Psoas muscle (tissue), 8 donors: Measurements from ENCODE around the gene HLA-A. TPM values are rescaled to one million over a fixed set of nuclear protein-coding genes. Genes with fewer than 3 reads are reported as not detected.

Source experiments
- ATAC-seq, 4 donors: fragments of 200-7000 bp; cut with Tn5 transposase; one replicate each; pipeline ENCODE4 v1.9.1; 2020; ENCODE audit warnings: moderate library complexity in 3 of 4, mild to moderate bottlenecking in 2 of 4
- DNase-seq, 2 donors: peaks; one replicate each; pipeline ENCODE4 v3.0.0-alpha.2; 2020
- H3K27ac ChIP-seq: fragments of 200-600 bp; one replicate; pipeline ENCODE4 v1.8.0; 2022
- H3K27me3 ChIP-seq, 3 donors: fragments of 200-600 bp in 1 of 3; one replicate each; pipeline versions ENCODE4 v1.6.1 to v1.8.0; 2013 to 2022; ENCODE audit warnings: low read length in 2 of 3, mild to moderate bottlenecking in 2 of 3, moderate library complexity in 1 of 3; ENCODE audit not compliant: insufficient read depth in 3 of 3
- H3K36me3 ChIP-seq, 2 donors: fragments of 200-600 bp in 1 of 2; one replicate each; pipeline versions ENCODE4 v1.6.1 to v1.8.0; 2013 to 2022; ENCODE audit warnings: low read depth in 1 of 2, mild to moderate bottlenecking in 1 of 2, moderate library complexity in 1 of 2; ENCODE audit not compliant: insufficient read depth in 1 of 2
- H3K4me1 ChIP-seq: fragments of 200-600 bp; one replicate; pipeline ENCODE4 v1.8.0; 2022
- H3K4me3 ChIP-seq: fragments of 200-600 bp; one replicate; pipeline ENCODE4 v1.8.0; 2022; ENCODE audit warnings: mild to moderate bottlenecking
- H3K9me3 ChIP-seq: fragments of 200-600 bp; one replicate; pipeline ENCODE4 v1.8.0; 2022
- CTCF ChIP-seq: fragments of 200-600 bp; IDR thresholded peaks from one replicate; pipeline ENCODE4 v1.8.0; 2022; ENCODE audit warnings: antibody characterized with exemption
- WGBS, 3 donors: extraction: QIAGEN DNeasy Blood & Tissue Kit; methylation state at CpG; one replicate each; pipeline versions ENCODE4 v1.1.6 to v1.1.7; 2013; 5-methylcytosine and 5-hydroxymethylcytosine counted together
- intact Hi-C, 2 donors: fragments of 100-400 bp; cut with DNase I; formaldehyde crosslinking; loops; one replicate each; pipeline versions ENCODE4 v1.11.0 to v1.14.2; 2022
- polyA plus RNA-seq, 3 donors: library from polyadenylated mRNA; stranded (reverse); fragments of 200-250 nt; gene quantifications; one replicate each; pipeline ENCODE4 v1.2.3, GENCODE V29; 2013
- total RNA-seq, 4 donors: library from RNA; stranded (reverse); fragmentation: NEBNext Ultra II Directional in 2 of 4; extraction: Animal tissue kit (Norgen Biotek cat#: 25700) in 2 of 4; gene quantifications; one replicate each; pipeline versions ENCODE4 v1.2.1 to v1.2.4, GENCODE V29; 2021 to 2023
- donor health status: healthy with polysubstance abuse.
- donor health status: DM: no; HTN: no; CAD: no; lungs with moderate emphysema.
- donor health status: Bipolar disorder and iron deficiency.
- donor health status: healthy.
- donor health status: DM: yes; HTN: yes; CAD: no.
- donor health status: DM: no; HTN: no; CAD: no.
- donor health status: DM: no; HTN: no; CAD: no.
- donor health status: DM: yes; HTN: yes; CAD: no.

HLA-A gene
- total and polyA plus RNA-seq, 7 donors: 86.6 to 290 (median 165) TPM

GRCh38 chr6:29965563-29965872, 23.2 kb downstream of the HLA-A start:
- TF ChIP-seq CTCF: no peak
- DNase-seq: no peak
- intact Hi-C loops: no loop called here
- peak overlapping the region; percentile 88 for H3K4me3 ChIP-seq
- peaks cover 28% of the 10 kb centered on the region for H3K4me1 ChIP-seq
- ATAC-seq: peak in 2 of 4 donors; percentile 37 to 38
- H3K9me3 ChIP-seq: no peaks in the 10 kb centered on the region
- H3K27me3 ChIP-seq: no peaks in the 10 kb centered on the region
- peak overlapping the region; percentile 98 for H3K27ac ChIP-seq
- WGBS, 3 donors: 13 to 17% (median 14%) methylated on average over 2 of the region's 2 CpGs
- H3K36me3 ChIP-seq: no peaks in the 10 kb centered on the region

- no peaks in the 10 kb centered on the region for H3K36me3 ChIP-seq
- peak overlapping the region; percentile 88 for H3K4me3 ChIP-seq
- peaks cover 28% of the 10 kb centered on the region for H3K4me1 ChIP-seq
- no peaks in the 10 kb centered on the region for H3K27me3 ChIP-seq
- ATAC-seq: peak; percentile 83 to 90 (median 84)
- H3K27ac ChIP-seq: peak overlapping the region; percentile 98
- intact Hi-C loops: no loop called here
- WGBS, 3 donors: 7 to 11% (median 8%) methylated on average over 7 to 8 of the region's 8 CpGs
- no peak for TF ChIP-seq CTCF
- no peaks in the 10 kb centered on the region for H3K9me3 ChIP-seq
- peak; percentile 86 to 90 for DNase-seq
These were observed 23.7 kb downstream of the HLA-A start for GRCh38 chr6:29965873-29966601.

- peak; percentile 29 for TF ChIP-seq CTCF
- H3K36me3 ChIP-seq: no peaks in the 10 kb centered on the region
- peak overlapping the region; percentile 26 for H3K4me3 ChIP-seq
- peaks cover 19% of the 10 kb centered on the region for H3K4me1 ChIP-seq
- H3K27me3 ChIP-seq: no peaks in the 10 kb centered on the region
- ATAC-seq (no peak), DNase-seq (no peak)
- WGBS, 3 donors: 33 to 43% (median 41%) methylated on average over 4 of the region's 4 CpGs
- intact Hi-C loops: no loop called here
- H3K9me3 ChIP-seq: no peaks in the 10 kb centered on the region
- peak overlapping the region; percentile 57 for H3K27ac ChIP-seq
These were observed 25.2 kb downstream of the HLA-A start for GRCh38 chr6:29967379-29968010.

GRCh38 chr6:29968130-29968529, 25.8 kb downstream of the HLA-A start:
- no peak for TF ChIP-seq CTCF
- 19 to 32% (median 32%) methylated on average over 2 of the region's 2 CpGs for WGBS, 3 donors
- no peak for DNase-seq
- H3K27me3 ChIP-seq: no peaks in the 10 kb centered on the region
- no peak for ATAC-seq
- H3K36me3 ChIP-seq: no peaks in the 10 kb centered on the region
- peaks cover 19% of the 10 kb centered on the region for H3K4me1 ChIP-seq
- H3K27ac ChIP-seq: peak overlapping the region; percentile 57
- no peaks in the 10 kb centered on the region for H3K9me3 ChIP-seq
- no peak overlapping the region for H3K4me3 ChIP-seq
- intact Hi-C loops: no loop called here
